NCI-H2107 treated with DMSO at 0.1 percent for 48 hours (cell line): ENCODE data around the gene CAPN2.

Source experiments
- DNase-seq: peaks from one replicate; lab custom pipeline; 2025; ENCODE audit not compliant: unreplicated experiment; lab: John Stamatoyannopoulos, UW

CAPN2 gene

DNA sequence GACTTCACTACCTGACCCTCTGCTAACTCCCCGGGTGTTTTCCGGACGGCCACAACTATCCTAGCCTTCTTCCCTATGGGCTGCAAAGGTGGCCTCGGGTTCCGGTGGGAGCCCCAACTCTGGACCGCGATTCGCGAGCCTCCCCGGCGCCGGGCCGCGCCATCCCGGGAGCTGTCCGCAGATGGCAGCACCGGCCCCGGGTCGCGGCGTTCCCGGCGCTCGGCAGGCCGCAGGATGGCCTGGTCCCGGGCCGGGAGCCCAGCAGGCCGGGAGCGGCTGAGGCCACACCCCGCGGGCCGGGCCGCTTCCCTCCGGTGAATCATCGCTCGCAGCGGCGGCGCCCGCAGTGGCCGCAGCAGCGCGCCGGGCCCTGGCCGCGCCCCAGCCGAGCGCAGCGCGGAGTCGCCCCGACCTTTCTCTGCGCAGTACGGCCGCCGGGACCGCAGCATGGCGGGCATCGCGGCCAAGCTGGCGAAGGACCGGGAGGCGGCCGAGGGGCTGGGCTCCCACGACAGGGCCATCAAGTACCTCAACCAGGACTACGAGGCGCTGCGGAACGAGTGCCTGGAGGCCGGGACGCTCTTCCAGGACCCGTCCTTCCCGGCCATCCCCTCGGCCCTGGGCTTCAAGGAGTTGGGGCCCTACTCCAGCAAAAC, at the start of gene CAPN2:
TSS of gene CAPN2 (plus strand) at position 346 of the 656 bp plus-strand sequence. CDS start at position 448, 102 bp downstream.
- DNase-seq: no peak

DNA sequence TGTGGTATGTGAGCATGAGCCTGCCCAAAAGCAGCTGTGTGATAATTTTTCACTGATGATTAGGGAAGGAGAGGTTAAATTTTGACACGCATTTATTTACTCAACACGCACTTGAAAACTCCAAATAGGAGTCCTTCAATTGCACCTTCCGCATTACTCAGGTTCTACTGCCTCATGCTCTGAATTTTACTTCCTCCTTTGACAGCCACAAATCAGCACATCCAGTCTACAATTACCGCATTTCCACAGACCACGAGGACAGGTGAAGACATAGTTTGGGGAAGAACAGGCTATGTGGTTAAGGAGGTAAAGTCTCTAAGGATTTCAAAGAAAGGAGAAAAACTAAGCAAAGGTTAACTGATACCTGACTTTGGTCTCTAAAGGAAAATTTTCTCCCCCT, 49.4 kb upstream of the CAPN2 start:
- no peak for DNase-seq

DNA sequence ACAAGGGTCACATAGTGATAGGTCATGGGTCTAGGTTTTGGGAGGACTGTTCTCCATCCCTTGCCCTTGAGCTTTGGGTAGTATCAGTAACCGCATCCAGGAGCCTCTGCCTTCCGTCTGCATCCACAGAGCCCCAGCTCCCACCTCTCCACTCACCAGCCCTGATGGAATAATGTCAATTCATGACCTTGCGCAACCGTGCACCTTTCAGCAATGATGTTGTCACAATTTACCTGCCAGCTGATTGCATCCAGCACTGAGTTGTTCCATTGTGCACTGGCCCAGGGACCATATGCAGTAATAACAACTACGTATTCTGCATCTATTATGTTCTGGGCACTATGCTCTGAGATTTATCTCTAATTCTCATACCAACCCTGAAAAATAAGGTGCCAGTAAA, 48.2 kb upstream of the CAPN2 start:
- DNase-seq: no peak

DNA sequence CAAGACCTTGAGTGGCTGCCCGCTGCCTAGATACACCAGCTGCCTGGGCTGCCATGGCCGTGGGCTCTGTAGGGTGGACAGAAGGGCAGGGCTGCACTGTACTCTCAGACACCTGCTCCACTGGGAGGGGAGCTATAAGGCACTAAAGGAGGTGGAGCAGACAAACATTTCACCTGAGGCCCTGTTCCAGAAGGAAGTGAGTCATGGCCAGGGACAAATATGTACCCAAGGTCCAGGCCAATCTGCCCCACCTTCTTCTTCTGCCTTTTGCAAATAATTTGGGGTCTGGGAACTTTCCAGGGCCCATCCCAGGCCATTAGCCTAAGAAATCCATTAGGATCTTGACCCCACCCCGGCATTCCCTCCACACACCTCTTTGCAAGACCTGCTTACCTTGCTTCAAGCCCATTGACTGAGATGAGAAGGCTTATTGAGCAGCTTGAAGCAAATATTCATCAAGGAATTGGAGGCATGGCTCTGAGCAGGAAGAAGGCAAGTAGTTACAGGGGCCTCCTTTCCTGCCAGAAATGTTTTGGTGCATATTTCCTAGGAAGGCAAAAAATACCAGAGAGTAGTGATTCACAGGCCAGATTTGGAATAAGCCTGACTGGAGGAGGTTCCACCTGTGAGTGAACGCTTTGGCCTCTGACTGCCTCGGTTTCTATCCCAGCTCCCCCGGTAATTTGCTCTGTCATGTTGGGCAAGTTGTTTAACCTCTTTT, 46.6 kb upstream of the CAPN2 start, which contains the start of gene CAPN8:
TSS of gene CAPN8 (minus strand) at position 110 of the 721 bp plus-strand sequence. CDS start at position 55, 55 bp downstream.
- DNase-seq: no peak

DNA sequence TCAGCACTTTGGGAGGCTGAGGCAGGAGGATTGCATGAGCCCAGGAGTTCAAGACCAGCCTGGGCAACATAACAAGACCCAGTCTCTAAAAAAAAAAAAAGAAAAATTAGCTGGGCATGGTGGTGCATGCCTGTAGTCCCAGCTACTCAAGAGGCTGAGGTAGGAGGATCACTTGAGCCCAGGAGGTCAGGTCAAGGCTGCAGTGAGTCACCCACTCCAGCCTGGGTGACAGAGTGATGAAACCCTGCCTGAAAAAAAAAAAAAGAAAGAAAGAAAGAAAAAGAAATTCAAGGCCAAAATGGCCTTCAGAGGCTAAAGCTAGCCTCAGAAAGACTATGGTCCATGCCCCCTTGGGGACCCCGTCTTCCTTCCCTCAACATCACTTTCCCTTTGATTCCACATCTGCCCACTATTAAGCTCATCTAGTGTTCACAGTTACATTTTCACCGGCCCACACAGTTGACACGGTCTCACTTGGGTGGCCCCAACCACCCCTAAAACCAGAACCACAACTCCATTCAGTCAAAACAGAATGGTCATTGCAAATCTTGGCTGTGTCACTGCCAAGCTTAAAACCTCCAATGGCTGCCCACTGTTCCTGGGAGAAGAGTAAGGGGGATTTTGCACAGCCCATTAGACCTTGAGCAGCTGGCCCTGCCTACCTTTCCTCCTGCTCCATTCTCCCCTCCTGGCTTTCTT, 44.7 kb upstream of the CAPN2 start:
- no peak for DNase-seq

DNA sequence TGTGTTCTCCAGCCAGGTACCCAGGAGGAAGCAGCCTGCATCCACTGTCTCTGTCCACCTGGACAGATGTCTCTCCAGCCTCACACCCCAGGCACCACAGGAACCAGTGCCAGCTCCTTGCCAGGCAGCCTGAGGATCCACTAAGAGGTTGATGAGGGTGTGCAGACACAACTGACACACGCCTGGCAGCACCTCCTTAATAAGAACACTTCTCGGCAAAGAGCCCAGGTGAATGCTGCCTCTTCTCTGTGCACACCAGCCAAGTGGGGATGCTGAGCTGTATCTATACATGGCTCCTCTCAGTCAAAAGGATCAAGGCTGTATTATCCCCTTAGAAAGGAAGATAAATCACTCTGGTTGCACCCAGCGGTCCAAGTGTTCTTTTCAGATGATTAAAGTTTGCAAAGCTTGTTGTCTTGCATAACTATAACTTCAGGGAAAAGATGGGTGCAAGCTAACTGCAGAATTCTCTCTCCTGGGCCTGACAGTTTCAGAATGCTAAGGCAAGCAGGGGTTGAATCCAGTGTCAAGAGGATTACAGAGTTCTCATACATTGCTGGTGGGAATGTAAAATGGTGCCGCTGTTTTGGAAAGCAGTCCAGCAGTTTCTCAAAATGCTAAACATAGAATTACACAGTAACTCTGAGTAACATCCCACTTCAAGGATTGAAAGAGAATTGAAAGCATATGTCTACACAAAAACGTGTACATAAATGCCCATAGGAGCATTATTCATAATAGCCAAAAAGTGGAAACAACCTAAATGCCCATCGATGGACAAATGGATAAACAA, 43.1 kb upstream of the CAPN2 start:
- no peak for DNase-seq

DNA sequence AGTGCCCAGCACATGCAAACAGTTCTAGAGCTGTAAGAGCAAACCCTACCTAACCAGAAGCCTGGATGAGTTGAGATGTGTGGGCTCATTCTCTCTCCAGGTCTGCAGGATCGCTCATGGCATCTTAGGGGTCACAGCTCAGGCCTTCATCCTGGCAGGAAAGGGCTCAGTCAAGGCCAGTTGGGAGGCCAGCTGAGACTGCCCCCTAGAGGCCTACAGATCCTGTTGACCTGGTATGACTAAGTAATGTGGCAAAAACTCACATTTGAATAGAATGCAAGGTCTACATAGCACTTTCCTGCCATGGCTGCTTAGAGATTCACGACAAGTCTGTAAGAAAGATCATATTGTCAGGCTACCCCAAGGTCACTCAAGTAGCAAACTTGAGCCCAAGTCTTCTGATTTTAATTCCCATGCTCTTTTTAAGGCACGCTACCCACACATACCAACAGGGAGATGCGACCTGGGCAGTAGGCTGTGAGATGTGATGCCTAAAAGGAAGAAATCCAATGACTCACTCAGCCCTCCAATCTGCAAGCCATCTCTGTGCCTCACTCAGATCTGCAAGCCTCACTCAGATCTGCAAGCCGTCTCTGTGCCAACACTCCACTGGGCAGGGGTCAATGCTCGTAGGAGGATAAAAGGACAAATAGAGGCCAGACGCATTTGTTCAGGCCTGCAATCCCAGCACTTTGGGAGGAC, 41.7 kb upstream of the CAPN2 start:
- no peak for DNase-seq

DNA sequence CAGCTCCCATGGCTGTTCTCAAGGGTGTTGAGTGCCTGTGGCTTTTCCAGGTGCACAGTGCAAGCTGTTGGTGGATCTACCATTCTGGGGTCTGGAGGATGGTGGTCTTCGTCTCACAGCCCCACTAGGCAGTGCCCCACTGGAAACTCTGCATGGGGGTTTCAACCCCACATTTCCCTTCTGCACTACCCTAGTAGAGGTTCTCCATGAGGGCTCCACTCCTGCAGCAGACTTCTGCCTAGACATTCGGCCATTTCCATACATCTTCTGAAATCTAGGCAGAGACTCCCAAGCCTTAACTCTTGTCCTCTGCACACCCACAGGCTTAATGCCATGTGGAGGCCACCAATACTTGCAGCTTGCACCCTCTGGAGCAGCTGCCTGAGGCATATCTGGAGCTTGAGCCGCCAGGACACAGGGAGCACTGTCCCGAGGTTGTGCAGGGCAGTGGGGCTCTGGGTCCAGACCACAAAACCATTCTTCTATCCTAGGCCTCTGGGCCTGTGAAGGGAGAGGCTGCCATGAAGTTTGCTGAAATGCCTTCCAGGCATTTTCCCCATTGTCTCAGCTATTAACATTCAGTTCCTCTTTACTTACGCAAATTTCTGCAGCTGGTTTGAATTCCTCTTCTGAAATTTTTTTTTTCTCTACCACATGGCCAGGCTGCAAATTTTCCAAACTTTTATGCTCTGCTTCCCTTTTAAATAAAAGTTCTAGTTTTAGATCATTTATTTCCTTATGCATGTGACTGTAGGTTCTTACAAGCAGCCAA, 38.0 kb upstream of the CAPN2 start:
- no peak for DNase-seq

DNA sequence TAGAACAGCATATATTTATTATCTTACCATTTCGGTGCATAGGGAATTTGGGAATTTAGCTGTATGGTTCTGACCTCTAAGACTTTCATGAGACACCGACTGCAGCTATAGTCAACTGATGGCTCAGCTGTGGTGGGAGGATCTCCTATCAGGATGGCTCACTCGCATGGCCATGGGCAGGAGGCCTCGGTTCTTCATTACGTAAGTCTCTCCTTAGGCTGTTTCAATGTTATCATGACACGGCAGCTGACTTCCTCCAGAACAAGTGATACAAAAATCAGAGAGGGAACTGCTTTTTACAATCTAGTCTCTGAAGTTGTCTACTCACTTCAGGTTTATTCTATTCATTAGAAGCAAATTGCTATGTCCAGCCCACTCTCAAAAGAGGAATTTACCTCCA, 33.5 kb upstream of the CAPN2 start:
- no peak for DNase-seq

DNA sequence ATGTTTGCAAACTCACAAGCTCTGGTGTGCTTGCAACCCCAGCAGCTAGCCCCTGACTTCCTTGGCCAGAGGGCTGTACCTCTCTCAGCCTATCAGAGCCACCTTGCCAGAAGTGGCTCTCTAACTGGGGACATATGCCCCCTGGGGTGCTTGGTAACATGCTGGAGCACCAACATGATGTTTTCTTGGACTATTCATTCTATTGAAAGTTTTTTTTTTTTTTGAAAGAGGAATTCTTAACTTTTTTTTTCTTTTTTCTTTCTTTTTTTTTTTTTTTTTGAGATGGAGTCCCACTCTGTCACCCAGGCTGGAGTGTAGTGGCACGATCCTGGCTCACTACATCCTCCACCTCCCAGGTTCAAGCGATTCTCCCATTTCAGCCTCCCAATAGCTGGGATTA, 32.2 kb upstream of the CAPN2 start:
- DNase-seq: no peak

DNA sequence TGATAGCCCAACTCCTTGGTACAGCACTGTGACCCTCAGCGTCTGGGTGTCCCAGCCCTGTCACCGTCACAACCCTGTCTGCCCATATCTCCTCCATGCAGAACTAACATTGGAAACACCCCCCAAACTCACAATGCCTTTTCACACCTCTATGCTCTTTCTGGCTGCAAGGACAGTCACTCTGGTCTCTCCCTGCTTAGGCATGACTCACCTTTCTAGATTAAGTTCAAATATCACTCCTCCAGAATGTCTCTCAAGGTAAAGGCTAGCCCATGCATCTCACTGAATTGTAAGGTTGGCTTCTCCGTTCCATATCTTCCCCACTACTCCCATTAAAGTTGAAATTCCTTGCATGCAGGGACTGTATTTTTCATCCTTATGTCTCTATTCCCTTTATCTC, 29.8 kb upstream of the CAPN2 start:
- no peak for DNase-seq

DNA sequence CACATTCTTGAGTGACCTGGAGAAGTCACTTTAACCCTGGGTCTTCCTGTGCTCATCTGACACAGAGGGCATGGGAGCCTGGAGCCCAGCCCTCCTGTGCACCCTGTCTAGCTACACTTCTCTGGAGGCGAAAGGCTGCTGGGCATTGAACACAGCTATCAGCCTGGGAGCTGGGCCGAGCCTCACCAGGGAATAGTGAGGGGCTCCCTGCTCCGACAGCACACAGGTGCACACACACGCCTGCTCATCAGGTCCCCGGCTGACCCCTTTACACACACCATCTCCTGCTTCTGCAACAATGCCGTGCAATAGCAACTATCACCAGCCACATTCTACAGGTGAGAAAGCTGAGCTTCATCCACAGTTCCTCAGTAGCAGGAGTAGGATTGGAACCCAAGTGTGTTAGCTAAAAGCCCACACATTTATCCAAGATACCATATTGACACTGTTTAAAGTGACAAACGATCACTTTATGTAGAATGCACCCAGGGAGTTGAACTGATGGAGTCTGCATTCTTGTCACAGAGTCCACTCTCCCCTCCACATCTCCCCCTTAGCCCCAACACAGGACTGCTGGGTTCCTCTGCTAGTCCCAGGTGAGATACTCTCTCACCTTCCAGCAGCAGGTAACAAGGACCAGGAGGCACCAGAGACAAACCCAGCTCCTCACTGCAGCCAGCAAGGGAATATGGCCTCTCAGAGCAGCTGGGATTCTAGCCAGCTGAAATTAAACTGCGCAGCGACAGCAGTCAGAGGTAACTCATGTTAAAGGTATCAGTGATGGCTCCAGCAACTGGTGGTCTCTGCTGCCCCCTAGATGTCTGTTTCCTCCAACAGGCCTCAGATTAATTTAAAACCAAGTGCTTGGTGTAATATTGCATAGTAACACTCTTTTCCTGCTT, 28.5 kb upstream of the CAPN2 start:
- DNase-seq: peak; percentile 87

DNA sequence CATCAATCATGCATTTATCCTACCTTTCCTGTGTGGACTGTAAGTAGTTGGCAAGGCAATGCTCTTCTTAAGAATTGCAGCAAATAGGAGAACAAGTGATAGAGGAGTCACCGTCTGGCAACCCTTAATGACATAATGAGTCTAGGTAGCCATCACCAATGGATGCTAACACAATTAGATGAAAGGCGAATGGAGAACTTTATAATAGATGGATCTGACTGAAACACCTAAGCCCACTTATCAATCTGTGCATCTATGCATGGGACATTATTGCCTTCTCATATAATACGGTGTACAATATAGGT, 27.9 kb upstream of the CAPN2 start:
- no peak for DNase-seq

DNA sequence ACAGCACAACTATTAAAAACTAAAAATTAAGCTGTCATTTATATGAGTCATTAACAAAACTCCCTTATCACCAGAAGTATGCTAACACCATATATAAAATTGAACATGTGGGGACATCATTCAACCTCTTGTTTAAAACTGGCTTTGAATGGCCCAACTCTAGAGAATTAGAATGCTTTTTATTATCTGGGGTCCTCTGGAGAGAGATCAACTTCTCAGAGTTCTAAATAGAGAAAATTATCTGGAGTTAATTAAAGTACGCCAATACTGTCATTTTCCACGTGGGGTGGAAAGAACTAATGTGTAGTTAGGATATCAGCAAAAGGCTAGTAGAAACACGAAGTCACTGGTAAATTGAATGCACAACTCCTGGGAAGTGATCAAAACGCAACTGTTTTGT, 21.2 kb upstream of the CAPN2 start:
- DNase-seq: no peak

DNA sequence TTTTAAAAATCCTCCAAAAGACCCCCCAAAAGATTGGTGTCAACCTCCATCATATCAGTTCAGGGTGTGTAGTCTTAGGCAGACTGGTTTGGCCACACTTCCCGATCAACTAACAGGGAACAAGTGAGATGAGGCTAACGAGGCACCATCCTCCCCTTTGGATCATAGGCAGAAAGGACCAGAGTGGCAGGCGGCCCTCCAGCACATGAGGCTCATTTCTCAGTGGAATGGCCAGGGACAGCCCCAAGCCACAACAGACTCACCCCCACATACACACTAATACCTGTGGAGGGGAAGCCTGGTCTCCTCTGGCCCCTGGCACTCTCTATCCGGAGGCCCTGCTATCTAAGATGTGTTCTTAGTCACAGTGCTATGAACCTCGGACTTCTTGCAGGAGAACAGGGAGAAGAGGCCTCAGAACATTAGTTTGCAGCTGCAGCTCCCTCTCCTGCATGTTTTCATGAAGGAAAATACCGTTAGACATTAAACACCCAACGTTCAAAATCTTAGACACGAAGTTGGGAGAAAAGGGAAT, 17.3 kb upstream of the CAPN2 start:
- DNase-seq: no peak

DNA sequence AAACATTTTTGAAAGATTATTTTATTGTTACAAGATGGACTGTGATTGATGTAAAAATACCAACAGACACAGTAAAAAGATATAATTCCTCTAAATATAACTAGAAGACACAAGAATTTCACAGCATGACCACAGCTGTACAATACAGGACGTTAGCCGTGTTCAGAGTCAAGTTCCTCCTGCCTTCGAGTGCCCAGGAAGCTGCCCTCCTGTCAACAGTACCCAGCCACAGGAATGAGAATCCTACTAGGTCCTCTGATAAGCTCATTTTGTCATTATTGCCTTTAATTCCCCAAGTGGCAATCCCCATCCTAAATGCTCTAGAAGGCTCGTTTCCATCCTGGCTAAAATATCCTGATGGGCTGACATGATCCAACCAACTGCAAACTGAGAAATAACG, 16.4 kb upstream of the CAPN2 start:
- no peak for DNase-seq

DNA sequence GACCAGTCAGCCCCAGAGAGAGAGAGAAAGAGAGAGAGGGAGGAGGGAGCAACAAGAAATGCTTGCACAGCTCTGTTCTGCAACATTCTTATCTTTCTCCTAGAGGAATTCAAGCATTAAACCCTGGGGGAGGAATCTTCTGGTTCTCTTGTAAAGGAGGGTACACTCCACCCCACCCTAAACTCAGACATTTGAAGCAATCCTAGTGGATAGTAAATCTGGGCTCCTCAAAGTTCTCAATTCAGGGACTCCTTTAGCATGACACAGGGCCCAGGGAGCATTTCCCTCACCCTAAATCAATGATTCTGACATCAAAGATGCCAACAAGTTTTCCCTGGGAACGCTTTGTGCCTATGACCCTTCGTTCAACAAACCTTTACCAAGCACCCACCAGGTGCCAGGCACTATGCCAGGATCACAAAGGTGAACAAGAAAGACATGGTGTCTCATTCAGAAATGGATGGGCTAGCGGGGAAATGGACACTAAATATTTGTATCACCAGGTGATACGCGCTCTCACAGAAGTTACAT, 11.9 kb upstream of the CAPN2 start:
- DNase-seq: no peak

DNA sequence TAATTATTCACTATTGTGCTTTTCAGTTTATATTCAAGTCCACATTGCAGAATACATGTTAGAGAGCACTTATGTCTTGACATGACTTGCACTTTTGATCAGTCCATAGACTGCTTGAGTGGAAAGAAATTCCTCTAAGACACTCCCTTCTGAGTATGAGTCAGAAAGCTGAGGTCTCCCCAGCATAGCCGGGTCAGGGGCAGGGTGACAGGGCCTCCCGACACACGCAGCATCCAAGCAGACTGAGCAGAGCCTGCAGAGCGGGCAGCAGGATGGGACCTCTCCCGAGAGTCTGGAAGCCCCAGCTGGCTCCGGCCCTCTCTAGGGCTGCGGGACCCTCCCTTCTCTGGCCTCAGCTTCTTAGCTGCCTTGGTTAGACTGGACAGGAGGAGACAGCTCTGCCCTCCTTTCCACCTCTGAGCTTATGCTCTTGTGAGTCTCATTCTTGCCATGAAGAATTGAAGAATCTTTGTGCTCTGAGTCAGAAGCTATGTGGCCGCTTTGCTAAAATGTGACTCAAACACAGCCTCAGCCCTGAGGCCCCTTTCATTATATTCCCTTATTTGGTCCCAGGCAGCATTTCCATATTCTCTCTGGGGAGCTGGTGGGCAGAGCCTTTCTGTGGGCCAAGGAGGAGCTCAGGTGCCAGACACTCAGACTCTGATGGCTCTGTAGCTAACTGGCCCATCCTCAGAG, 11.2 kb upstream of the CAPN2 start:
- no peak for DNase-seq
